Peyer's patch (tissue), 4 donors: ENCODE results near the gene C3orf22. TPM values are rescaled to one million over a fixed set of nuclear protein-coding genes. Genes with fewer than 3 reads are reported as not detected.

ENCODE experiments used
- DNase-seq, 3 donors: peaks; one replicate each; pipeline ENCODE4 v3.0.0-alpha.2; 2017 to 2019
- H3K27ac ChIP-seq, 4 donors: fragments of 200-600 bp; sonication (generic); one replicate each; pipeline ENCODE4 v1.5.1; 2016 to 2019
- H3K27me3 ChIP-seq, 2 donors: fragments of 200-600 bp; sonication (generic); one replicate each; pipeline ENCODE4 v1.5.1; 2019
- H3K36me3 ChIP-seq, 3 donors: fragments of 200-600 bp; sonication (generic); one replicate each; pipeline ENCODE4 v1.5.1; 2016 to 2019
- H3K4me1 ChIP-seq, 4 donors: fragments of 200-600 bp; sonication (generic); one replicate each; pipeline ENCODE4 v1.5.1; 2016 to 2019
- H3K4me3 ChIP-seq, 4 donors: fragments of 200-600 bp; sonication (generic); 1 replicate in 3 of 4; 2 replicates in 1 of 4; pipeline ENCODE4 v1.5.1; 2016 to 2019; ENCODE audit warnings: mild to moderate bottlenecking in 1 of 4
- H3K9me3 ChIP-seq, 4 donors: fragments of 200-600 bp; sonication (generic); one replicate each; pipeline ENCODE4 v1.5.1; 2016 to 2019; ENCODE audit warnings: mild to moderate bottlenecking in 1 of 4
- POLR2A ChIP-seq, 2 donors: fragments of 450-650 bp; IDR thresholded peaks; one replicate each; pipeline ENCODE4 v1.5.1; 2017; ENCODE audit warnings: antibody characterized with exemption in 2 of 2, mild to moderate bottlenecking in 2 of 2, moderate library complexity in 2 of 2
- total RNA-seq, 4 donors: library from RNA; depleted of rRNA; stranded (reverse); fragments of >200 nt; gene quantifications; one replicate each; pipeline ENCODE4 v1.1.0, GENCODE V29; 2016
- TF ChIP-seq, protein P1 (sequence below), 6 experiments: fragments of 450-650 bp in 4 of 6; fragments of 200-600 bp in 2 of 6; sonication (generic) in 1 of 6; IDR thresholded peaks; one replicate each; pipeline ENCODE4 v1.5.1; 2017 to 2019; ENCODE audit warnings: antibody characterized with exemption in 6 of 6, mild to moderate bottlenecking in 3 of 6, moderate library complexity in 1 of 6

C3orf22 gene
- total RNA-seq, 4 donors from 2014 or later, result not detected

GRCh38 chr3:126546549-126547239 is 12.0 kb downstream of the C3orf22 start:
- Histone ChIP-seq H3K4me1 (no peaks in the 10 kb centered on the region), H3K4me3 (no peak overlapping the region), H3K9me3 (no peaks in the 10 kb centered on the region), H3K36me3 (no peaks in the 10 kb centered on the region), H3K27ac (no peak overlapping the region), H3K27me3 (no peaks in the 10 kb centered on the region)
- peak in 2 of 3 donors; percentile 18 for DNase-seq
- TF ChIP-seq POLR2A (IDR thresholded peaks at IDR 0.05), result no peak
- TF ChIP-seq, protein P1, sequence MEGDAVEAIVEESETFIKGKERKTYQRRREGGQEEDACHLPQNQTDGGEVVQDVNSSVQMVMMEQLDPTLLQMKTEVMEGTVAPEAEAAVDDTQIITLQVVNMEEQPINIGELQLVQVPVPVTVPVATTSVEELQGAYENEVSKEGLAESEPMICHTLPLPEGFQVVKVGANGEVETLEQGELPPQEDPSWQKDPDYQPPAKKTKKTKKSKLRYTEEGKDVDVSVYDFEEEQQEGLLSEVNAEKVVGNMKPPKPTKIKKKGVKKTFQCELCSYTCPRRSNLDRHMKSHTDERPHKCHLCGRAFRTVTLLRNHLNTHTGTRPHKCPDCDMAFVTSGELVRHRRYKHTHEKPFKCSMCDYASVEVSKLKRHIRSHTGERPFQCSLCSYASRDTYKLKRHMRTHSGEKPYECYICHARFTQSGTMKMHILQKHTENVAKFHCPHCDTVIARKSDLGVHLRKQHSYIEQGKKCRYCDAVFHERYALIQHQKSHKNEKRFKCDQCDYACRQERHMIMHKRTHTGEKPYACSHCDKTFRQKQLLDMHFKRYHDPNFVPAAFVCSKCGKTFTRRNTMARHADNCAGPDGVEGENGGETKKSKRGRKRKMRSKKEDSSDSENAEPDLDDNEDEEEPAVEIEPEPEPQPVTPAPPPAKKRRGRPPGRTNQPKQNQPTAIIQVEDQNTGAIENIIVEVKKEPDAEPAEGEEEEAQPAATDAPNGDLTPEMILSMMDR (IDR thresholded peaks at IDR 0.05), result no peak

DNA sequence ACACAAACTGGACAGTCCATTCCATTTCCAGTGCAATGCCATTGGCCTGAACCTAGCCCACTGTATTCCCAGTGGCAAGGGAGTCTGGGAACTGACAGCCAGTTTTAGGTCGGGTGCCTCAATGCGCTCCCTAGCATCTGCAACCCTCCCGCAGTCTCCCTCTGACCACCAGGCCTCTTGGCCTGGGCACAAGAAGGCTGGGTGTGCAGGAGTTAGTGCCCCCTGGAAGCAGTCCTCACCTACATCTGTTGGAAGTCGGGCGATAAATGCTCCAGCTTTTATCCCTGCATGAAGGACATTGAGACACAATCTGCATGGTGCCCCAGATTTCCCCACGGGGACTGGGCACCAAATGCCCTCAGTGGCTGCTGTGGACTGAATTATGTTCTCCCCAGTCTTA is 12.7 kb downstream of the C3orf22 start:
- TF ChIP-seq POLR2A (IDR thresholded peaks at IDR 0.05), result no peak
- TF ChIP-seq, protein P1 (IDR thresholded peaks at IDR 0.05), result no peak
- H3K36me3 ChIP-seq, result no peaks in the 10 kb centered on the region
- no peaks in the 10 kb centered on the region for H3K27me3 ChIP-seq
- H3K9me3 ChIP-seq, result no peaks in the 10 kb centered on the region
- H3K4me1 ChIP-seq, result no peaks in the 10 kb centered on the region
- DNase-seq, result peak in 2 of 3 donors; percentile 8 to 26
- H3K4me3 ChIP-seq, result no peak overlapping the region
- no peak overlapping the region for H3K27ac ChIP-seq

DNA sequence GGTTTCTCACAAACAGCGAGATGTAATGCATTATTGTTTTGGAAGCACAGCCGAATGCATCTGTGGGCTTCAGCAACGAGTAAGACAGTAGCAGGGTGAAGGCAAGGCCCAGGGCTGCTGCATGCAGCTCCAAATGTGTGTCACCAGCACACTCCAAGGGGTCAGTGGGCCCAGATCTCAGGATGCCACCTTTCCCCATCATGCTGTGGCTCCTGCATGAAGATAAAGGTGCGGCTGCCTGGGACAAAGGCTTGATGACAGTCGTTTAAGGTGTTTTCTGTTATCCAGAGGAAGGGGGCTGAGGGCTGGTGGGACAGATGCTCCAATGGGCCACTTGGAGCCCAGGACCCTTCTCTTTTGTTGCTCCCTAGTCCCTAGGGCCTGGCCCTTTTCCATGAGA is 13.2 kb downstream of the C3orf22 start:
- Histone ChIP-seq H3K27me3 (no peaks in the 10 kb centered on the region), H3K4me1 (no peaks in the 10 kb centered on the region), H3K27ac (no peak overlapping the region), H3K9me3 (no peaks in the 10 kb centered on the region), H3K36me3 (no peaks in the 10 kb centered on the region), H3K4me3 (no peak overlapping the region)
- DNase-seq, result peak in 2 of 3 donors; percentile 6 to 36
- TF ChIP-seq, protein P1 (IDR thresholded peaks at IDR 0.05), result no peak
- no peak for TF ChIP-seq POLR2A (IDR thresholded peaks at IDR 0.05)

DNA sequence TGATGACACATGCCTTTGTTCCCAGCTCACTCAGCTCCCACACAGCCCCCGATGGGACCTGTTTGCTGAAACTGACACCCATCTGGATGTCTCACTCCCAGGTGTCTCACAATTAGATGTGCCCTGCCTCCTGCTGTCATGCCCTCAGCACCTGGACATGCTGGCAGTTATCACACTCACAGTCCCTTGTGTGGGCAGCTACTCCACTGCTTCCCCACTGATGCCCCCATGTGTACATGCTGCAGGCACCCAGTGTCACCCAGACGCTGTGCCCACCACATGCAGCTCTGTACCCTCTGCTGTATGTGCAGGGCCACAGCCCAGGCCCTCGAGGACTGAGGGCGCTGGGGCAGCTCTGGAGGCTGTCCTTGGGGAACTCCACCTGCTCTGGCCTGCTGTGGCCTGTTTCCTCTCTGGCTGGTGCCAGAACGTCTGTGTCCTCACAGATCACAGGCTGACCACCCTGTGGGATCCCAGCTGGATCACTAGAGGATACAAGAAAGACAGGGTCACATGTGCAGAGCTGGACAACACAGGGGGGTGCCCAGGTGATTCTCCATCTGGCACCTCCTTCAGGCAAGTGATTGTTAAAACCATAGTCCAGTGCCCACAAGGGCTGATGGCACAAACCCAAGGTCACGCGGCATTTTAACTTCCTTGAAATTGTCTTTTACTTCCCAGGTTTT is 14.0 kb downstream of the C3orf22 start:
- Histone ChIP-seq H3K36me3 (no peaks in the 10 kb centered on the region), H3K4me3 (no peak overlapping the region), H3K27me3 (no peaks in the 10 kb centered on the region), H3K9me3 (no peaks in the 10 kb centered on the region), H3K27ac (no peak overlapping the region), H3K4me1 (no peaks in the 10 kb centered on the region)
- peak; percentile 7 to 41 (median 15) for DNase-seq
- TF ChIP-seq, protein P1 (IDR thresholded peaks at IDR 0.05), result no peak
- TF ChIP-seq POLR2A (IDR thresholded peaks at IDR 0.05), result no peak

- TF ChIP-seq, protein P1 (IDR thresholded peaks at IDR 0.05), result no peak
- no peak for TF ChIP-seq POLR2A (IDR thresholded peaks at IDR 0.05)
- H3K4me1 ChIP-seq, result no peaks in the 10 kb centered on the region
- H3K9me3 ChIP-seq, result no peaks in the 10 kb centered on the region
- no peaks in the 10 kb centered on the region for H3K27me3 ChIP-seq
- no peak overlapping the region for H3K4me3 ChIP-seq
- H3K27ac ChIP-seq, result no peak overlapping the region
- no peaks in the 10 kb centered on the region for H3K36me3 ChIP-seq
- DNase-seq, result peak in 2 of 3 donors; percentile 7 to 18
Measured at GRCh38 chr3:126543457-126544061, 15.2 kb downstream of the C3orf22 start.
